H9 (cell line): ENCODE results near the gene TBATA. TPM values are rescaled to one million over a fixed set of nuclear protein-coding genes. Genes with fewer than 3 reads are reported as not detected.

Source experiments
- DNase-seq: peaks from one replicate; pipeline ENCODE4 v3.0.0-alpha.2; 2017
- H2AFZ ChIP-seq: one replicate; pipeline ENCODE4 v1.6.1; 2013; ENCODE audit warnings: mild to moderate bottlenecking, low read length, control low read depth, moderate library complexity
- H2AK5ac ChIP-seq: 2 replicates; pipeline ENCODE4 v1.6.1; 2013; ENCODE audit warnings: low read length, control low read depth, mixed read lengths; ENCODE audit not compliant: insufficient read length
- H2BK120ac ChIP-seq: one replicate; pipeline ENCODE4 v1.6.1; 2013; ENCODE audit warnings: low read depth, mild to moderate bottlenecking, low read length, control low read depth, inconsistent platforms; ENCODE audit not compliant: poor library complexity, severe bottlenecking
- H2BK12ac ChIP-seq: 2 replicates; pipeline ENCODE4 v1.6.1; 2013; ENCODE audit warnings: low read length, control low read depth, mixed read lengths, low read depth; ENCODE audit not compliant: insufficient read length
- H2BK15ac ChIP-seq: 2 replicates; pipeline ENCODE4 v1.6.1; 2013; ENCODE audit warnings: low read depth, low read length, control low read depth
- H2BK20ac ChIP-seq: one replicate; pipeline ENCODE4 v1.6.1; 2013; ENCODE audit warnings: low read depth, mild to moderate bottlenecking, low read length, control low read depth, inconsistent platforms; ENCODE audit not compliant: poor library complexity, severe bottlenecking
- H2BK5ac ChIP-seq: 2 replicates; pipeline ENCODE4 v1.6.1; 2013; ENCODE audit warnings: low read length, control low read depth, mixed read lengths; ENCODE audit not compliant: insufficient read length
- H3K14ac ChIP-seq: 2 replicates; pipeline ENCODE4 v1.6.1; 2013; ENCODE audit warnings: low read length, control low read depth; ENCODE audit not compliant: insufficient read depth
- H3K18ac ChIP-seq: 2 replicates; pipeline ENCODE4 v1.6.1; 2013; ENCODE audit warnings: low read depth, mild to moderate bottlenecking, mixed read lengths, low read length, control low read depth; ENCODE audit not compliant: insufficient read length
- H3K23ac ChIP-seq: 2 replicates; pipeline ENCODE4 v1.6.1; 2013; ENCODE audit warnings: low read length, control low read depth, mixed read lengths, low read depth; ENCODE audit not compliant: insufficient read length
- H3K23me2 ChIP-seq: 2 replicates; pipeline ENCODE4 v1.6.1; 2013; ENCODE audit warnings: low read depth, mild to moderate bottlenecking, mixed read lengths, low read length, control low read depth; ENCODE audit not compliant: insufficient read length, poor library complexity, severe bottlenecking
- H3K27ac ChIP-seq: 2 replicates; pipeline ENCODE4 v1.5.1; 2013; ENCODE audit warnings: low read length, control low read depth, mixed read lengths, low read depth; ENCODE audit not compliant: insufficient read length
- H3K27me3 ChIP-seq: 2 replicates; pipeline ENCODE4 v1.6.1; 2013; ENCODE audit warnings: low read length, control low read depth, inconsistent platforms; ENCODE audit not compliant: insufficient read depth
- H3K4ac ChIP-seq: 2 replicates; pipeline ENCODE4 v1.6.1; 2013; ENCODE audit warnings: low read depth, mild to moderate bottlenecking, control low read depth, inconsistent platforms, low read length, moderate library complexity
- H3K4me1 ChIP-seq: 2 replicates; pipeline ENCODE4 v1.6.1; 2013; ENCODE audit warnings: low read length, control low read depth, inconsistent platforms; ENCODE audit not compliant: insufficient read depth
- H3K4me2 ChIP-seq: 2 replicates; pipeline ENCODE4 v1.6.1; 2013; ENCODE audit warnings: low read length, control low read depth, mixed read lengths; ENCODE audit not compliant: insufficient read length, insufficient read depth
- H3K56ac ChIP-seq: 2 replicates; pipeline ENCODE4 v1.6.1; 2013; ENCODE audit warnings: low read depth, mild to moderate bottlenecking, mixed read lengths, low read length, control low read depth; ENCODE audit not compliant: insufficient read length
- H3K79me1 ChIP-seq: 2 replicates; pipeline ENCODE4 v1.6.1; 2013; ENCODE audit warnings: low read depth, mild to moderate bottlenecking, moderate library complexity, low read length, control low read depth, inconsistent platforms; ENCODE audit not compliant: insufficient read depth, poor library complexity, severe bottlenecking
- H3K79me2 ChIP-seq: 2 replicates; pipeline ENCODE4 v1.6.1; 2013; ENCODE audit warnings: low read length, control low read depth, inconsistent platforms; ENCODE audit not compliant: insufficient read depth
- H3K9ac ChIP-seq: 2 replicates; pipeline ENCODE4 v1.6.1; 2013; ENCODE audit warnings: low read length, control low read depth, mixed read lengths; ENCODE audit not compliant: insufficient read length; ENCODE audit errors: extremely low read depth
- H3K9me3 ChIP-seq: one replicate; pipeline ENCODE4 v1.6.1; 2013; ENCODE audit warnings: low read depth, low read length, inconsistent platforms; ENCODE audit not compliant: control insufficient read depth
- H3T11ph ChIP-seq: one replicate; pipeline ENCODE4 v1.6.1; 2013; ENCODE audit warnings: mild to moderate bottlenecking, low read length, control low read depth, inconsistent platforms
- H4K20me1 ChIP-seq: one replicate; pipeline ENCODE4 v1.6.1; 2013; ENCODE audit not compliant: control insufficient read depth, insufficient read length, insufficient read depth
- H4K5ac ChIP-seq: 2 replicates; pipeline ENCODE4 v1.6.1; 2013; ENCODE audit warnings: low read depth, mild to moderate bottlenecking, mixed read lengths, low read length, control low read depth; ENCODE audit not compliant: insufficient read length
- H4K8ac ChIP-seq: replicated peaks from 2 replicates; pipeline ENCODE4 v1.6.1; 2013; ENCODE audit warnings: low read length, control low read depth, mixed read lengths, low read depth; ENCODE audit not compliant: insufficient read length
- H4K91ac ChIP-seq: 2 replicates; pipeline ENCODE4 v1.6.1; 2013; ENCODE audit warnings: low read depth, mild to moderate bottlenecking, moderate library complexity, mixed read lengths, low read length, control low read depth; ENCODE audit not compliant: insufficient read length
- H3K27ac Mint-ChIP-seq, 3 experiments: 2 replicates in 2 of 3; 3 replicates in 1 of 3; pipeline ENCODE4 v1.8.0; 2020 to 2021; ENCODE audit warnings: mixed read lengths in 3 of 3, mild to moderate bottlenecking in 1 of 3, moderate library complexity in 1 of 3
- H3K27me3 Mint-ChIP-seq: 2 replicates; pipeline ENCODE4 v1.8.0; 2021; ENCODE audit warnings: low read depth, mild to moderate bottlenecking, moderate library complexity, mixed read lengths
- H3K36me3 Mint-ChIP-seq, 3 experiments: 2 replicates in 2 of 3; 3 replicates in 1 of 3; pipeline ENCODE4 v1.8.0; 2020 to 2021; ENCODE audit warnings: low read depth in 3 of 3, mixed read lengths in 3 of 3; ENCODE audit not compliant: insufficient read depth in 1 of 3
- H3K4me1 Mint-ChIP-seq, 2 experiments: 2 replicates each; pipeline ENCODE4 v1.8.0; 2020; ENCODE audit warnings: mixed read lengths in 2 of 2
- H3K4me3 Mint-ChIP-seq, 2 experiments: 2 replicates in 1 of 2; 3 replicates in 1 of 2; pipeline ENCODE4 v1.8.0; 2020 to 2021; ENCODE audit warnings: mild to moderate bottlenecking in 2 of 2, mixed read lengths in 2 of 2, moderate library complexity in 1 of 2
- H3K9me3 Mint-ChIP-seq, 2 experiments: 2 replicates in 1 of 2; 3 replicates in 1 of 2; pipeline ENCODE4 v1.8.0; 2020; ENCODE audit warnings: mild to moderate bottlenecking in 2 of 2, mixed read lengths in 2 of 2, moderate library complexity in 1 of 2
- CTCF ChIP-seq: fragments of 200-600 bp; sonication (generic); conservative IDR thresholded peaks from 3 replicates; pipeline ENCODE4 v1.8.0; 2021; ENCODE audit warnings: antibody characterized with exemption, mild to moderate bottlenecking
- WGBS: extraction: QIAGEN DNeasy Blood & Tissue Kit; methylation state at CpG from one replicate; pipeline ENCODE4 v1.1.7; 2013; ENCODE audit warnings: missing lambda C conversion rate, low lambda C conversion rate, mixed read lengths; ENCODE audit not compliant: insufficient read length; ENCODE audit errors: extremely low coverage; 5-methylcytosine and 5-hydroxymethylcytosine counted together
- total RNA-seq: library from RNA; stranded (reverse); gene quantifications from 2 replicates; pipeline ENCODE4 v1.2.1, GENCODE V29; 2021

TBATA gene
- total RNA-seq, 1 experiment from 2014 or later, result not detected

GRCh38 chr10:70761727-70762350 lies 23.3 kb downstream of the TBATA start:
- H3K14ac ChIP-seq, result no peak overlapping the region
- no peak for TF ChIP-seq CTCF
- H2AK5ac ChIP-seq, result no peak overlapping the region
- no peak overlapping the region for H2BK20ac ChIP-seq
- H3K27ac ChIP-seq, result no peak overlapping the region
- H2BK120ac ChIP-seq, result no peak overlapping the region
- Mint-ChIP-seq H3K9me3 (peaks cover 17 to 20% of the 10 kb centered on the region in 2 experiments), H3K4me3 (no peak overlapping the region; a peak in 1 of 5 replicates), H3K4me1 (peaks cover 25 to 30% of the 10 kb centered on the region in 2 experiments), H3K36me3 (peaks cover 7 to 15% (median 15%) of the 10 kb centered on the region in 3 experiments; a peak in 6 of 7 replicates), H3K27ac (peak overlapping the region; percentile 55 to 74 (median 68); a peak in 5 of 7 replicates), H3K27me3 (peaks cover 3% of the 10 kb centered on the region; the same call in 1 of the 2 replicates)
- H3K23me2 ChIP-seq, result no peaks in the 10 kb centered on the region
- no CpG with 5 or more reads among the region's 10 CpGs for WGBS
- H3K18ac ChIP-seq, result no peak overlapping the region
- H3K79me1 ChIP-seq, result no peaks in the 10 kb centered on the region
- H3K23ac ChIP-seq, result no peak overlapping the region
- no peak overlapping the region for H2BK15ac ChIP-seq
- H4K8ac ChIP-seq, result no peak overlapping the region
- no peaks in the 10 kb centered on the region for H3K9me3 ChIP-seq
- no peak overlapping the region for H3K4me2 ChIP-seq
- no peak overlapping the region for H2BK5ac ChIP-seq
- H3K4ac ChIP-seq, result no peak overlapping the region
- no peak overlapping the region for H4K5ac ChIP-seq
- no peak overlapping the region for H3T11ph ChIP-seq
- no peak overlapping the region for H3K56ac ChIP-seq
- H4K20me1 ChIP-seq, result no peaks in the 10 kb centered on the region
- H4K91ac ChIP-seq, result no peak overlapping the region
- H3K79me2 ChIP-seq, result no peaks in the 10 kb centered on the region
- no peak overlapping the region for H2BK12ac ChIP-seq
- no peak overlapping the region for H2AFZ ChIP-seq
- no peaks in the 10 kb centered on the region for H3K27me3 ChIP-seq
- H3K4me1 ChIP-seq, result no peaks in the 10 kb centered on the region
- no peak overlapping the region for H3K9ac ChIP-seq
- DNase-seq, result no peak
